HG03108 (cell line): ENCODE measurements around the gene SLC25A10.
"Not testable (repeated sequence)": the region's sequence is repeated elsewhere in the genome, so short reads cannot be mapped to it uniquely, and the experiment has no call there.

Source experiments
- ATAC-seq: cut with Tn5 transposase; IDR thresholded peaks from one replicate; pipeline ENCODE4 v1.9.1; 2021; ENCODE audit warnings: moderate library complexity; ENCODE audit not compliant: unreplicated experiment

SLC25A10 gene

DNA sequence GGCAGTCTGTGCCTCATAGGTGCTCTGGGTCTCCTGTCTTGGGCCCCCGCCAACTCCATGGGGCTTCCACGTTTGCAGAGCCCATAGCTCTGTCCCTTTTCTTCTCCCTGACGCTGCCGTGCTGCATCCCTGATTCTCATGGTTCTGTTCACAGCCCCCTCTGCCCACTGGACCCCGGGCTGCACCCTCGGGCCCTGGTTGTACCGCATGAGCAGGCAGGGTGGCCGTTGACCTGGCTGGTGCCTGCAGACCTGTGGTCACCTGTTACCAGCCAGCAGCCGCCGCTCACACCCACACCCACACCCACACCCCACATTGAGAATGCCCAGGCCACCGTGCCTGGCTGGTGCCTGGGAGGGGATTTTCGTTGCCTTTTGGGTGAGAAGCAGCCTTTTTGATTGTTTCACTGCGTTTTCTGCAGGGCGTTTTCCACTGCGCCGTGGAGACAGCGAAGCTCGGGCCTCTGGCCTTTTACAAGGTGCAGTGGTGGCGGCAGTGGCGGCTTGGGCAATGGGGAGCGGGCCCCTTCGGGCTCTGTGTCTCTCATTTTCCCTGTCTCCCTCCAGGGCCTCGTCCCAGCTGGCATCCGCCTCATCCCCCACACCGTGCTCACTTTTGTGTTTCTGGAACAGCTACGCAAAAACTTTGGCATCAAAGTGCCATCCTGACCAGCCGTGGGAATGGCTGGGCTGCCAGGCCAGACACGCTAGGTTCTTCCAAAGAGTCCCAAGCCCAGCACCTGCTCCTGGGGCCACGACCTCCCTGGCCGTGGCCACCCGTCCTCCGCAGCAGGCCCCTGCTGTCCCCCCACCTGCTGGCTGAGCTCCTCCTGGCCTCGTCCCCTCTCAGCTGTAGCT, 7.6 kb downstream of the SLC25A10 start:
- ATAC-seq, result no peak

DNA sequence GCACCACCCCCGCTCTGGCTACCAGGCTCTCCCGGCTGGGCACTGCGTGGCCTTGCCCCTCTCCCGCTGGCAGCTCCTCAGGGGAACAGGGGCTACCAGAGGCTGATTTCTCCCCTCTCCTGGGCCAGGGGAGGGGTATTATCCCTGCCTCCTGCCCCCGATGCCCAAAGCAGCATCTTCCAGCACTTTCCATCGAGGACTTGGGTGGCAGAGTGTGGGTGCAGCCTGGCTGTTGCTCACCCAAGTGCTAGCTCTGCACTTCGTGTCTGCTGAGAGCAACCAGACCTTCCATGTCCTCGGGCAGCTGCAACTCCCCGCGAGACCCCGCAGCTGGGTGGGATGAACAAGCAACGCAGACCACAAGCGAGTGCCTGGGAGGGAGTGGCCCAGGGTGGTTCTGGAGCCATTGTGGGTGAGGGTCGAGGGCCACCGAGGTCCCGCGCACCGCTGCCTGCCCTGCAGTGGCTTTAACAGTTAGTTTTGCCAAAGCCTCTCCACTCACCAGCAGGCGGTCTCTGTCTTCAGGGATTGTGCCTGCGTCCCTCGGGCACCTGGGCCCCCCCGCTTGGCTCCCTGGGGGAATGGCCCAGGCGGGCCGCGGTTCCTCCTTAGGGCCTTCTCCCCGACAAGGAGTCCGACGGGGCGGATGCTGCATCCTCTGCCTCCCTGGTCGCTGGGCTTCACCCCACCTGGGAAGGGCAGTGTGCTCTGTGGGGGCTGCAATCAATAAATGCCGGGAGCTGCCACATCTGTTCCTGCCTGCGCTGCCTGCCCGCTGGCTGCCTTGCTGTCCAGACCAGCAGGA, 8.4 kb downstream of the SLC25A10 start:
- no peak for ATAC-seq

DNA sequence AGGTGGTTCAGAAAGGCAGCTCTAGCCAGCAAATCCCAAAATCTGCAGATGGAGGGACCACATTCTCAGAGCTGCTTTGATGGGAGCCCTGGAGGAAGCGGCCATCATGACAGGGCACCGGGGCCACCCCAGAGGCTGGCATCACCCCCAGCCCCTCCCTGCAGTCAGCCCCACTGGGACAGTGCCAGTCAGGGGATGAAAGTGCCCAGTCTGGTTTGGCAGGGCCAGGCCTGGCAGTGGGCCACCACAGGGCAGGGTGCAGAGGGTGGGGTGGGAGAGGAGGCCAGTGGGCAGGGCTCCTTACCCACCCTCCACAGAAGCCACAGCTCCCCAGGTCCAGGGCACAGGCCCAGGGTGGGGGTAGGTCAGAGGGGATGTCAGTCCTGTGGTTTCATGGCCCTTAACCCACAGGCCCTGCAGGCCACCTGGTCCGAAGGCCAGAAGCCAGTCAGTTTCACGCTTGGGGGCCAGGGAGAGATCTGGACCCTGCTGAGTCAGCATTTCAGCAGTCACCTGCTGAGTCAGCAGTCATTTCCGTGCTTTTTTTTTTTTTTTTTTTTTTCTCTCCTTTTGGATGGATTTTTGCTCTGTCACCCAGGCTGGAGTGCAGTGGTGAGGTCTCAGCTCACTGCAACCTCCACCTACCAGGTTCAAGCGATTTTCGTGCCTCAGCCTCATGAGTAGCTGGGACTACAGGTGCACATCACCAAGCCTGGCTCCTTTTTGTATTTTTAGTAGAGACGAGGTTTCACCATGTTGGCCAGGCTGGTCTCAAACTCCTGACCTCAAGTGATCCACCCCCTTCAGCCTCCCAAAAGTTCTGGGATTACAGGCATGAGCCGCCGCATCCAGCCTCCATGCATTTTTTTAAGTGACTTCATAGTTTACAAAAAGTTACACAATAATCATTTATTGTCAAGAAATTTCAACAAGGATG, 10.4 kb downstream of the SLC25A10 start:
- no peak for ATAC-seq

DNA sequence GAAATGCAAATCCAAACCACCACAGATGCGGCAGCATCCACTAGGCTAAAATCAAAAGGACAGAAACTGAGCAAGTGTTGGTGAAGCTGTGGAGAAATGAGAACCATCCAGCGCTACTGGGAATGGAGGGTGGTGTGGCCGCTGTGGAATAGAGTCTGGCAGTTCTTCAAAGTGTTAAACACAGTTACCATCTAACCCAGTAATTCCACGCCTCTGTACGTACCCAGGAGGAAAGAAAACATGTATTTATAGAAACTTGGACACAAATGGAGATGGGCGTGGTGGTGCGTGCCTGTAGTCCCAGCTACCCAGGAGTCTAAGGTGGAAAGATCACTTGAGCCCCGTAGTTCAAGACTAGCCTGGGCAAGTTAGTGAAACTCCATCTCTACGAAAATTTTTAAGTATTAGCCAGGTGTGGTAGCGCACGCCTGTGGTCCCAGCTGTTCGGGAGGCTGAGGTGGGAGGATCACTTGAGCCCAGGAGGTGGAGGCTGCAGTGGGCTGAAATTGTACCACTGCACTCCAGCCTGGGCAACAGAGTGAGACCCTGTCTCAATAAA, 11.6 kb downstream of the SLC25A10 start:
- ATAC-seq, result no peak

DNA sequence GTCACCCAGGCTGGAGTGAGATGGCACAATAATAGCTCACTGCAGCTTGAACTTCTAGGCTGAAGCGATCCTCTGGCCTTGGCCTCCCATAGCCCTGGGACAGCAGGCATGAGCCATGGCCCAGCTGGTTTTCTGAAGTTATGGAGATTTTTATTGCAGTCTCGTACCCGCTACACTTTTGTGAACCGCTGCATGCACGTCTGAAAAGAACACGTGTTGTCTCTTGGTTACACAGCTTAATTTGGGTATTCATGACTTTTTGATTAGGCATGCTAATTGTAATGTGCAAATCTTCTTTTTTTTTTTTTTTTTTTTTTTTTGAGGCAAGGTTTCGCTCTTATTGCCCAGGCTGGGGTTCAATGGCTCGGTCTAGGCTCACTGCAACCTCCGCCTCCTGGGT, 13.4 kb downstream of the SLC25A10 start:
- no peak for ATAC-seq

DNA sequence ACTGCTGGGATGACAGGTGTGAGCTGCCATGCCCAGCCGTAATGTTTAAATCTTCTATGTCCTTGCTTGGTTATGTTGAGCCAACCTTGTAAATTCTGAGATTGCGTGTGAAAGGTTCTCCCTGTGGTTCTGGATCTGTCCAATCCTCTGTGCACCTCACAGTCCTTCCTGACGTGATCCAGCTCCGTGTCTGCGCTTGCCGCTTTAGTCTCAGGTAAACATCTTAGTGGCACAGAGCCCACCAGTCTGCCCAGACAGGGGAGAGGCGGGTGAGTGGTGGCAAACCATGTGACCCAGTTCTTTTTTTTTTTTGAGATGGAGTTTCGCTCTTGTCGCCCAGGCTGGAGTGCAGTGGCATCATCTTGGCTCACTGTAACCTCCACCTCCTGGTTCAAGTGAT, 13.9 kb downstream of the SLC25A10 start:
- ATAC-seq, result no peak

DNA sequence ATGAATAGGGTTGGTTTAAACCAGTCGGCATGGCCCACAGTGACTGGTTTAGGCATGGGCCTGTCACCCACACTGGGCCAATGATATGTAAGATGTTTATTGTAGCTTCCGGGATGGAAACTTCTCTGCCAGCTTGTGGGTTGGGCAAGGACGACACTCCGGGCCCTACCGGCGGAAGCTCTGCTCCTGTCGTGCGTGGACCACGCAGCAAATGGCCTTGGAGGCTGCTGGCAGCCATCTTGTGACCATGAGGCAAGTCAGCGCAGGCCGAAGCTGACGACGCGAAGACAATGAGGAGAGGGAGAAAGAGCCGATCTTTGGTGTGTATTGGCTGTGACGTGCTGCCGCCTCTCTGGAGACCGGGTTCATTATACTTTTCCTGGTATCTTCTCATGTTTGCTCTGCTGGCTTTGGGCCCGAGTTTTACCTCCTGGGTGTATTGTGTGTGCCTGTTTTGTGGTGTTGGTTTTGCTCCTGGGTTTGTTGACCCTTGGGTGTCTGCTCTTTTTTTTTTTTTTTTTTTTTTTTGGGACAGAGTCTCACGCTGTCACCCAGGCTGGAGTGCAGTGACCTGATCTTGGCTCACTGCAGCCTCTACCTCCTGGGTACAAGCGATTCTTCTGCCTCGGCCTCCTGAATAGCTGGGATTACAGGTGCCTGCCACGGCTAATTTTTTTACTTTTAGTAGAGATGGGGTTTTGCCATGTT, 15.4 kb downstream of the SLC25A10 start:
- no peak for ATAC-seq

DNA sequence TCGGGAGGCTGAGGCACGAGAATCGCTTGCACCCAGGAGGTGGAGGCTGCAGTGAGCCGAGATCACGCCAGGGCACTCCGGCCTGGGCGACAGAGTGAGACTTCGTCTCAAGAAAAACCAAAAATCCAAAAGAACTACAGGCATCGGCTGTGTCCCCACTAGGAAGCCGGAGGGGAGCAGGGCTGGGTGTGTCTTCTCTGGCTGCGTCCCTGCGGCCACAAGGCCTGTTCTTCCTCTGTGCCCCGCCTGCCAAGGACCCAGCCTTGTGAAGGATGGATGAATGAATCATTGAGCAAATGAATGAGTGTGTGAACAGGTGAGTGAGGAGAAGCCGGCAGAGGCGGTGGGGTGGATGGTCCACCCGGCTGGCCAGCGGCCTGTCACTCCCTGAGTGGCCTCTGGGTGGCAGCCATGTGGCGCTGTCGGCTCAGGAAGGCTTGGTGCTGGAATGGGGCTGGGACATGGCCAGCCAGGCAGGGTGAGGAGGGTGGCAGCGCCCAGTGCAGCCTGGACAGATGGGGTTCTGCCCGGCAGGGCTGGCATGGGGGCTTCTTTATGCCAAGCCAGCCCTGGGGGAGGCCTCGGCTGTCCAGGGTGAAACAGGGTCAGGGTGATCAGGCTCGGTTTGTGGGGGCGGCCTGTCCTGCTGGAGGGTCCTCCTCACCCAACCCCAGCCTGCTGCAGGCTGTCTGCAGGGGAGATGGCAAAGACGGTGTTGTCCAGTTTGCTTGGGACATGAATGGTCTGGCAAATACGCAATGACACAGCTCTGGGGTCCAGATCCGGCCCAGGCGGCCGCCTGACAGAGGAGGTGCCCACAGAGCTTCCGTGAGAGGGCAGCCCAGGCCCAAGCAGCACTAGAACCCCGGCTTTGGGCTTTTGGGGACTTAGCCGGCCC, 21.7 kb downstream of the SLC25A10 start:
- ATAC-seq, result peak; percentile 64

DNA sequence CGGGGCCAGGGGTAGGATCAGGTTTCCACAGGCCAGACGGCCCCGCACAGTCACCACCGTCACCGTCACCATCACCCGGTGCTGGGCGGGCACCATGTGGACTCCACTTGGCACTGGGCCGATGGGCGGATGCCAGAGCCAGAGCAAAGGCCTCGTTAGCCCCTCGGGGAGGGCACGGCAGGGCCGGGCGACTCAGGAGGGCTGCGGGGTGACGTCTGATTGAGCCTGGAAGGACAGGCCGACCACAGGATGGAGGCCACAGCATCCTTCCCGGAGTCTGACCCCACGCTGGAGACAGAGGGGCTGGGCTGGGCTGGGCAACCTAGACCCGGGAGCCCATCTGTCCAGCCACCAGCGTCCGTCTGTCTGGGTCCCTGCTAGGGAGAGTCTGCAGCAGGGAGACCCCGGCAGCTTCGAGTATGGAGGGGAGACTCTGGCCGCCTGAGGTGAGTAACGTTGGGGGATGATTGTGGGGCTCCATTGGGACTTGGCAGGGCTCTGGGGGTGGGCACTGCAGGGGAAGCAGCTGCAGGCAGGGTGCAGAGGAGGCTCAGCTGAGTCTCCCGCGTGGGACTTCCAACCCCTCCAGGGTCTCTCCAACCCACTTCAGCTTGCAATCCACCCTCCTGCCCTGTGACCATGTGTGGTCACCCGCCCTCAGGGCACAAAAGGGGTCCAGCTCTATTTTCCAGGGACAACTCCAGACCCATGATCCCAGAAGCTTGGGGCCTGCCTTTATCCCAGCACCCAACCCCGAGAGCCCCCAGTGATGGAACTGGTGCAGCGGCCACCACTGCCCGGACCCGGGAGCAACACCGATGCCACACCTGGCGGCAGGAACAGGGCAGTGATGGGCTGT, 22.6 kb downstream of the SLC25A10 start:
- no peak for ATAC-seq

DNA sequence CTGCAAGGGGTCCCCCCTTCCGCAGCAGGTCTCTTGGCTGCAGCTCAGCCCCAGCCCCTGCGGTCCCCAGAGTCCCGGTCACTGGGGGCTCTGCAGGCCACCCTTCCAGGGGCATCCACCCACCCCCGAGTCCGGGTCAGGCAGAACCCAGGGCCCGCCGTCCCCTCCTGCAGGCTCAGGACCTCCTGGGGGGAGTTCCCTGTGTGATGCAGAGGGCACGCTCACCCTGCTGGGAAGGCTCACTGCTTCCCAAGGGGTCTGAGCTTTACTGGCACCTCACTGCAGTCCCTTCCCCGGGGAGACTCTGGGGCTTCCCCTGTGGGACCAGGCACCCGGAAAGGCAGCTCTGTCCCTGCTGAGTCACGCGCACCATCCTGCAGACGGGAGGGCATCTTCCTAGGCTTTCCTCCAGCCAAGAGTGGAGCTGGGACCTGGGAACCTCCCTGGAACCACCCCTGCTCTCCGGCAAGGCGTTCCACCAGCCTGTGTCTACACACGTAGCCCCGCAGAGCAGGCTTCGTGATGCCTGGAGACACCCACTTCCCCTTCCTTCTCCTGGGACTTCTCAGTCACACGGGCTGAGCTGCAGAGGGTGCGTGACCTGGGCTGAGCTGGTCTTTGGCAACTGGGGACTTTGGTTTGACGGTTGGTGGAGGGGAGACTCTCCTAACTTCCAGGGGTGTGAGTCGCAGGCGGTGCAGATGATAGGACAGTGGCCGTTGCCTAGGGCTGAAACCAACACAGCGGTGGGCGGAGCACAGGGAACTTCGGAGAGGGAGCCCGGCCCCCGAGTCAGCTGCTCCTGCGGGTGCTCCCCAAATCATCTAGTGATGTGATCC, 23.4 kb downstream of the SLC25A10 start:
- peak; percentile 44 for ATAC-seq

DNA sequence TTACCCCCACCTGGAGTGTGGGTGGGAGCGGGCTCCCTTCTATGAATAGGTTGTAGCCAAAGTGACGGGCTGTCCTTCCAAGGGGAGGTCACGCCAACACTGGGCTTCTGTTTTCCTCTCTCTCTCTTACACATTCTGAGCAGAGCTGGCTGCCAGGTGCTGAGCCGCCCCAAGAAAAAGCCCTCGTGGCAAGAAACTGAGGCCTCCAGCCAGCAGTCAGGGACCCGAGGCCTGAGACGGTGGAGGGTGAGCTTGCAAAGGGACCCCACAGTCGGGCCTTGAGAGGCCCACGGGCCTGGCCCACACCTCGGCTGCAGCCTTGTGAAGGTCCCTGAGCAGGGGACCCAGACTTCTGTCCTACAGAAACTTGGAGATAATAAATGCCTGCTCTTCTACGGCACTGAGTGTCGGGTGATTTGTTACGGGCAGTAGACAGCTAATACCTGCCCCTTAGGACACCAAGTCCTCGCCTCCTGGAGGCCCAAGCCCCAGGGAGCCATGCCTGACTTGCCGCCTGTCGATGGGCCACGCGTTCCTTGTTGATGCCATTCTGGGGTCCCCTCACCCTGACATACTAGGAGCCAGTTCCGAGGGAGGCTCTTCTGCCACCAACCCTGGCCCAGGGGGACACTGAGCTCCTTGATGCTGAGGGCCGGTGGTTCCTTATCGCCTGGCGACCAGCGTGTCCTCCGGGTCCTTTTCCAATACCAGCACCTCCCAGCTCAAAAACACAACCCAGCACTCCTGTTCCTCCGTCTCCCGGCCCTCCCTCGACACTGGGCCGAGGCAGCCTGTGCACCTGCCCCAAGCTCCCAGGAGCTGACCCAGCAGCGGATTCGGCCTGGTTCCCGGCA, 26.1 kb downstream of the SLC25A10 start:
- ATAC-seq, result no peak

DNA sequence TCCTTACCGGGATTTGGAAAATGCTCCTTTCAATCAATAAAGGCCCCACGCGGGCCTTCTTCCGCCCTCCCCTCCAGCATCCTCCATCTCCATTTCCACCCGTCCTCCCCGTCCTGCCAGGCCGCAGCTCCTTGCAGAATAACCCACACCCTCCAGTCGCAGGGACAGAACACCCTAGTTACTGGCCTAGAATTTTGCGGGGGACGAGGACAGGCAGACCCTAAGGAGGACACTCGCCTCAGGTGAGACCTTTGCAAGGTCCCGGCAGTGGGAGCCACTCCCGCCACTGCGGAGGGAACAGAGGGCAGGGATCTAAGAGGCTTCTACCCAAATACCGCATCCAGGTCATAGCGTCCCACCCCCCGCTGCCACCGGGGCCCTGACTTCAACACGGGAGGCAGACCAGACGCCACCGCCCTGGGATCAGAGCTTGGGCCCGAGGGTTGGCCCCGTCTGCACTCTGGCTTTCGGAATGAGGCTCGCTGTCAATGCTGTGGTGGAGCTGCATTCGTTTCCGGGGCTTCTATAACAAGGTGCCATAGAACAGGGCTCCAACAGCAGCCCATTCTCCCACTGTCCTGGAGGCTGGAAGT, 26.8 kb downstream of the SLC25A10 start:
- ATAC-seq, result no peak

DNA sequence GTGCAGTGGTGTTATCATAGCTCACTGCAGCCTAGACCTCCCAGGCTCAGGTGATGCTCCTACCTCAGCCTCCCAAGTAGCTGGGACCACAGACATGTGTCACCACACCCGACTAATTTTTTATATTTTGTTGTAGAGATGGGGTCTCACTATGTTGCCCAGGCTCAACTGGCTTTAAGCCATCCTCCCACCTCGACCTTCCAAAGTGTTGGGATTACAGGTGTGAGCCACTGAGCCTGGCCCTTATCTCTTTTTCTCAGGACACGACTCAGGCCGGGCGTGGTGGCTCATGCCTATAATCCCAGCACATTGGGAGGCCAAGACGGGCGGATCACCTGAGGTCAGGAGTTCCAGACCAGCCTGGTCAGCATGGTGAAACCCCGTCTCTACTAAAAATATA, 27.5 kb downstream of the SLC25A10 start:
- ATAC-seq, result not testable (repeated sequence)

DNA sequence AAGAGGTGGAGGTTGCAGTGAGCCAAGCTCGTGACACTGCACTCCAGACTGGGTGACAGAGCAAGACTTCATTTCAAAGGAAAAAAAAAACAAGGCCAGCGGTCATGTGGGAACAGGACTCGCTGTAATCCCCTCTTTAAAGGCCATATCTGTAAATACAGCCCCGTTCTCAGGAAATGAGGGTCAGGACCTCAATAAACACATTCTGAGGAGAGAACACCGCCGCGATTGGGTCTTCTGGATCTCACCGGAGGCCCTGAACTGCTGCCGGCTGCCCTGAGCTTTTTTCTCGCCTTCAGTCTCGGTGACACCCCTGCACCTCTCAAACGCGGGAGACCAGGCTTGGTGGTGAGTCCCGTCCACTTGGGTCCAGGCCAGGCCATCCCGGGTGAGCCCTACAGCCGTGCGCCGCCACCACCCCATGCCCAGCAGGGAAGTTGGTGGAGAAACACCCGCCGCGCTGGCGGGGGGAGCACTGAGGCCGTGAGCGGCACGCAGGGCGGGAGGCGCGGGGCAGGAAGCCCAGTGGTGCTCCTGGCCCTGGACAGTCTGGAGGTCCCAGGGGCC, 28.4 kb downstream of the SLC25A10 start:
- ATAC-seq, result no peak

DNA sequence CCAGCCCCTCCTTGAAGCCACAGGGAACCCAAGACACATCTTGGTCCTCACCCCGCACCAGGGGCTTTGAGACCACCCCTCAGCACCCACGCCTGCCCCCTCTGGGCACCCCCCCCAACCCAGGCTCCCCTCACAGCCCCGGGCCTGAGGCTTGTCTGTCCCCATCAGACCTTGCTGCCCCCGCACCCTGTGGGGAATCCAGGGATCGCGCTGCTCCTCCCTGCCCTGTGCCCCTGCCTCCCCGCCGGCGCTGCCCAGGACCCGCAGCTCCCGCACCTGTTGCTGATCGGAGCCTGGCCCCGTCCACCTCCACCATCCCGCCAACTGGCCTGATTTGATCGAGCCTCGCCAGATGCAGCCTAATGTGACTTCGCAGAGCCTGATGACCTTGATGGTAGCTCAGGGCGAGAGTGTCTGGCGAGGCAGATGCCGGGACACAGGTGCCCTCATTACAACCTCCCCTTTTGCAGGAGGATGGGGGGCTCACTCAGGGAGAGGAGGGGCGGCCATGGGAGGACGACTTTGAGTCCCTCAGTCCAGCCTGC, 29.0 kb downstream of the SLC25A10 start:
- ATAC-seq, result no peak
